Heart right ventricle (tissue), 16 donors: ENCODE data around the gene SAA1. TPM values are rescaled to one million over a fixed set of nuclear protein-coding genes. Genes with fewer than 3 reads are reported as not detected.

Experiments used
- ATAC-seq, 8 donors: fragments of 200-7000 bp; cut with Tn5 transposase; one replicate each; pipeline ENCODE4 v1.9.1; 2020; ENCODE audit warnings: mild to moderate bottlenecking in 8 of 8, moderate library complexity in 8 of 8, moderate number of reproducible peaks in 1 of 8
- DNase-seq, 2 donors: peaks; one replicate each; pipeline ENCODE4 v3.0.0-alpha.2; 2020
- H3K27ac ChIP-seq, 10 donors: fragments of 200-600 bp; sonication (generic) in 2 of 10; one replicate each; pipeline versions ENCODE4 v1.5.0 to v1.8.0; 2020 to 2022; ENCODE audit warnings: mild to moderate bottlenecking in 3 of 10
- H3K27me3 ChIP-seq, 7 donors: fragments of 200-600 bp; one replicate each; pipeline ENCODE4 v1.8.0; 2021 to 2022; ENCODE audit warnings: mild to moderate bottlenecking in 2 of 7
- H3K36me3 ChIP-seq, 9 donors: fragments of 200-600 bp; sonication (generic) in 1 of 9; one replicate each; pipeline versions ENCODE4 v1.5.0 to v1.8.0; 2020 to 2022; ENCODE audit warnings: mild to moderate bottlenecking in 2 of 9
- H3K4me1 ChIP-seq, 9 donors: fragments of 200-600 bp; sonication (generic) in 1 of 9; one replicate each; pipeline versions ENCODE4 v1.5.0 to v1.8.0; 2020 to 2022; ENCODE audit warnings: mild to moderate bottlenecking in 4 of 9
- H3K4me3 ChIP-seq, 10 donors: fragments of 200-600 bp; sonication (generic) in 2 of 10; one replicate each; pipeline versions ENCODE4 v1.5.0 to v1.8.0; 2020 to 2022; ENCODE audit warnings: mild to moderate bottlenecking in 7 of 10, moderate library complexity in 2 of 10
- H3K9me3 ChIP-seq, 11 donors: fragments of 200-600 bp in 10 of 11; sonication (generic) in 2 of 11; one replicate each; pipeline versions ENCODE4 v1.5.0 to v1.8.0; 2013 to 2022; ENCODE audit warnings: mild to moderate bottlenecking in 2 of 11, control low read depth in 1 of 11, moderate library complexity in 1 of 11
- CTCF ChIP-seq, 9 donors: fragments of 200-600 bp; sonication (generic) in 2 of 9; IDR thresholded peaks; one replicate each; pipeline versions ENCODE4 v1.5.0 to v1.8.0; 2021 to 2022; ENCODE audit warnings: antibody characterized with exemption in 9 of 9, mild to moderate bottlenecking in 5 of 9, moderate library complexity in 1 of 9
- WGBS, 2 donors: extraction: QIAGEN DNeasy Blood & Tissue Kit; methylation state at CpG; one replicate each; pipeline ENCODE4 v1.1.7; 2013; ENCODE audit warnings: inconsistent platforms in 1 of 2; 5-methylcytosine and 5-hydroxymethylcytosine counted together
- intact Hi-C, 10 donors: fragments of 100-400 bp; cut with DNase I; formaldehyde crosslinking; loops; one replicate each; pipeline versions ENCODE4 v1.11.1 to v1.14.2; 2022
- polyA plus RNA-seq, 2 donors: library from polyadenylated mRNA; stranded (reverse); fragments of 200-250 nt; gene quantifications; one replicate each; pipeline ENCODE4 v1.2.3, GENCODE V29; 2013
- total RNA-seq, 10 donors: library from RNA; stranded (reverse); fragmentation: NEBNext Ultra II Directional in 3 of 10; extraction: Animal tissue kit (Norgen Biotek cat#: 25700) in 3 of 10; gene quantifications; one replicate each; pipeline versions ENCODE4 v1.2.1 to v1.2.4, GENCODE V29; 2021 to 2023
- donor health status: Arrhythmogenic right ventricular cardiomyopathy.
- donor health status: ischemic (EF 13 %, LVEDD 7.1; RV severe dilation, severe dysfunction).
- donor health status: healthy with polysubstance abuse.
- donor health status: DM: no; HTN: yes; CAD: no.
- donor health status: DM: no; HTN: no; CAD: no.
- donor health status: ischemic (EF 25% LVEDD 6.9; RV normal size, moderate dysfunction).
- donor health status: ischemic (EF 25% LVEDD 5.7; RV mildly dilated, moderate dysfunction).
- donor health status: healthy.
- donor health status: DM: yes; HTN: yes; CAD: no.
- donor health status: Ischemic cardiomyopathy.
- donor health status: ischemic (EF 35%, LVEDD 5.7; RV mildly dilated, moderate dysfunction).
- donor health status: nonischemic (EF 11% LVEDD 7.7; RV severe dilation, severe dysfunction).
- donor health status: DM: yes; HTN: yes; CAD: no.
- donor health status: PGD.
- donor health status: ischemic (EF 29% LVEDD 5.4; RV normal size, mild dysfunction).
- donor health status: nonischemic (EF 23%, LVEDD 6.1; RV moderate dilation, normal function).

SAA1 gene
- total and polyA plus RNA-seq, 12 donors: 0.57 to 29.0 (median 1.9) TPM; not detected in 2

- Histone ChIP-seq H3K9me3 (no peaks in the 10 kb centered on the region), H3K36me3 (peaks cover 0 to 3% (median 0%) of the 10 kb centered on the region in 9 donors), H3K27ac (no peak overlapping the region), H3K27me3 (no peaks in the 10 kb centered on the region), H3K4me1 (no peaks in the 10 kb centered on the region), H3K4me3 (no peak overlapping the region)
- no peak for ATAC-seq
- no peak for TF ChIP-seq CTCF (IDR thresholded peaks at IDR 0.05)
- intact Hi-C loops: no loop called here
- WGBS, 2 donors: 70 to 82% methylated on average over 4 of the region's 4 CpGs
- no peak for DNase-seq
These were observed 5.1 kb downstream of the SAA1 start for GRCh38 chr11:18271206-18271605.

- intact Hi-C loops: no loop called here
- Histone ChIP-seq H3K4me1 (peaks cover 0 to 12% (median 0%) of the 10 kb centered on the region in 9 donors), H3K27ac (peak overlapping the region in 1 of 10 donors; percentile 56), H3K9me3 (no peaks in the 10 kb centered on the region), H3K27me3 (no peaks in the 10 kb centered on the region), H3K36me3 (peaks cover 0 to 57% (median 8%) of the 10 kb centered on the region in 9 donors), H3K4me3 (no peak overlapping the region)
- peak in 3 of 8 donors; percentile 58 to 70 (median 58) for ATAC-seq
- 85 to 87% methylated on average over 5 of the region's 5 CpGs for WGBS, 2 donors
- no peak for DNase-seq
- no peak for TF ChIP-seq CTCF (IDR thresholded peaks at IDR 0.05)
These were observed 11.7 kb downstream of the SAA1 start for GRCh38 chr11:18277565-18278271.

- ATAC-seq: no peak
These were observed 14.5 kb downstream of the SAA1 start for GRCh38 chr11:18280438-18281045.

GRCh38 chr11:18282626-18283025, 16.6 kb downstream of the SAA1 start:
- intact Hi-C loops: no loop called here
- no peaks in the 10 kb centered on the region for H3K27me3 ChIP-seq
- no peak for TF ChIP-seq CTCF (IDR thresholded peaks at IDR 0.05)
- no peak overlapping the region for H3K27ac ChIP-seq
- no peak overlapping the region for H3K4me3 ChIP-seq
- peaks cover 0 to 6% (median 0%) of the 10 kb centered on the region in 9 donors for H3K4me1 ChIP-seq
- WGBS, 2 donors: 86 to 91% methylated on average over 2 of the region's 2 CpGs
- no peak for ATAC-seq
- DNase-seq: no peak
- H3K9me3 ChIP-seq: no peaks in the 10 kb centered on the region
- H3K36me3 ChIP-seq: peaks cover 0 to 100% (median 39%) of the 10 kb centered on the region in 9 donors

More at GRCh38 chr11:18280438-18281045, 14.5 kb downstream of the SAA1 start:
- WGBS, 2 donors: 83 to 88% methylated on average over 4 of the region's 4 CpGs
- no peak for TF ChIP-seq CTCF (IDR thresholded peaks at IDR 0.05)
- intact Hi-C loops: no loop called here
- H3K4me3 ChIP-seq: no peak overlapping the region
- no peaks in the 10 kb centered on the region for H3K27me3 ChIP-seq
- peaks cover 0 to 12% (median 0%) of the 10 kb centered on the region in 9 donors for H3K4me1 ChIP-seq
- H3K27ac ChIP-seq: peak overlapping the region in 1 of 10 donors; percentile 45
- no peak for DNase-seq
- no peaks in the 10 kb centered on the region for H3K9me3 ChIP-seq
- H3K36me3 ChIP-seq: peaks cover 0 to 85% (median 20%) of the 10 kb centered on the region in 9 donors
